ENCODE results near the gene DMAC2. TPM values are rescaled to one million over a fixed set of nuclear protein-coding genes. Genes with fewer than 3 reads are reported as not detected.

Gene DMAC2
- total RNA-seq, 4 donors from 2014 or later: 19.9 to 33.9 (median 24.7) TPM

- TF ChIP-seq CTCF (IDR thresholded peaks at IDR 0.05; ENCODE audit: low read depth): no peak
These were observed 17.3 kb downstream of the DMAC2 start for GRCh38 chr19:41422456-41422855.

DNA sequence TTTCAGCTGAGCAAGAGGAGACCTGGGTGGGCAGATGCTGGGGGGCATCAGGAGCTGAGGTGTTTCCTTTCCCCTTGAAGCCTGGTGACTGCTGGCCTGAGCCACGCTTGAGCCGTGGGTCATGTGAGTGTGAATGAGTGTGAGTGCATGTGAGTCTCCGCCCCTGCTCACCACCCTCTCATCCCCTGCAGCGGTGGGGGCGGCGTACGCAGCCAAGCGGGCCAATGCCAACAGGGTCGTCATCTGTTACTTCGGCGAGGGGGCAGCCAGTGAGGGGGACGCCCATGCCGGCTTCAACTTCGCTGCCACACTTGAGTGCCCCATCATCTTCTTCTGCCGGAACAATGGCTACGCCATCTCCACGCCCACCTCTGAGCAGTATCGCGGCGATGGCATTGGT lies 17.7 kb downstream of the DMAC2 start:
- TF ChIP-seq CTCF (IDR thresholded peaks at IDR 0.05; ENCODE audit: low read depth): no peak

GRCh38 chr19:41421314-41421713 lies 18.4 kb downstream of the DMAC2 start:
- TF ChIP-seq CTCF (IDR thresholded peaks at IDR 0.05; ENCODE audit: low read depth): no peak

- TF ChIP-seq CTCF (IDR thresholded peaks at IDR 0.05; ENCODE audit: low read depth): no peak
These were observed 19.4 kb downstream of the DMAC2 start for GRCh38 chr19:41420101-41420880.

DNA sequence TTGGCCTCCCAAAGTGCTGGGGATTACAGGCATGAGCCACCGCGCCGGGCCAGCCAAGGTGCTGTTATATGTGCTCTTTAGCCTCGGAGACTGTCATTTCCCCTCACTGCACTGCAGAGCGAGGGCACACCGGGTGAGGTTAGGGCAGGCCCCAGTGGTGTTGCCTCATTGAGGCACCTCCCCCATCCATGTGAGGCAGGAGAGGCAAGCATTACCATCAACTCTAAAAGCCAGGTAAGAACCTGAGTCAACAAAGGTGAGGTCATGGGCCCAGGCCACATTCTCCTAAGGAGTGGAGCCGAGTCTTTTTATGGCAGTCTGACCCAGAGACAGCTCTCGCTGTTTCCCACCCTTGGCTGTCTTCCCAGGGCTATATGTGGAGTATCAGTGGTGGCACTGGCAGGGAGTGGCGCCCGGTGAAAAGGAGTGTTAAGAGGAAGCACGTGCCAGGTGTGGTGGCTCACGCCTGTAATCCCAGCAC lies 23.5 kb downstream of the DMAC2 start:
- TF ChIP-seq CTCF (IDR thresholded peaks at IDR 0.05; ENCODE audit: low read depth): no peak

GRCh38 chr19:41415154-41415571 lies 24.5 kb downstream of the DMAC2 start:
- no peak for TF ChIP-seq CTCF (IDR thresholded peaks at IDR 0.05; ENCODE audit: low read depth)

DNA sequence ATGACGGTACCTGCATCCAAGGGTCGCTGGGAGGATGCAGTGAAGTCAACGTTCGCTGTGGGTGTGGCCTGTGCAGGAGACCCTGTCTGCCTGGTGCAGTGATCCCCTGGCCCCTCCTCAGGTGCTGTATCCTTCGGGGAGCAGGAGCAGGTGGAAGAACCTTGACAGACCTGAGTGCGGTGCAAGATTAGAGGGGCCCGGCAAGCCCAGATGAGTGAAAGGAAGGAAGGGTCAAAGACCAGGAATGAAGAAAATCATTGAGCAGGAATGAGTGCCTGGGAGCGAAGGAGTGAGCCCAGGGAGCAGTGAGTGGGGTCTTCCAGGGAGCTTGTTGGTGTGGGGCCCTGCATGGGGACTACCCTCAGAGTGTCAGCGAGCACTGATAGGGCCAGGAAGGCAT lies 25.3 kb downstream of the DMAC2 start:
- no peak for TF ChIP-seq CTCF (IDR thresholded peaks at IDR 0.05; ENCODE audit: low read depth)

Data from subcutaneous adipose tissue (tissue), 4 donors.